ENCODE data around the gene ZNF436.
"Not testable (repeated sequence)": the region's sequence is repeated elsewhere in the genome, so short reads cannot be mapped to it uniquely, and the experiment has no call there.

The ZNF436 gene

GRCh38 chr1:23392125-23392855, 22.7 kb upstream of the ZNF436 start:
- DNase-seq: no peak

DNA sequence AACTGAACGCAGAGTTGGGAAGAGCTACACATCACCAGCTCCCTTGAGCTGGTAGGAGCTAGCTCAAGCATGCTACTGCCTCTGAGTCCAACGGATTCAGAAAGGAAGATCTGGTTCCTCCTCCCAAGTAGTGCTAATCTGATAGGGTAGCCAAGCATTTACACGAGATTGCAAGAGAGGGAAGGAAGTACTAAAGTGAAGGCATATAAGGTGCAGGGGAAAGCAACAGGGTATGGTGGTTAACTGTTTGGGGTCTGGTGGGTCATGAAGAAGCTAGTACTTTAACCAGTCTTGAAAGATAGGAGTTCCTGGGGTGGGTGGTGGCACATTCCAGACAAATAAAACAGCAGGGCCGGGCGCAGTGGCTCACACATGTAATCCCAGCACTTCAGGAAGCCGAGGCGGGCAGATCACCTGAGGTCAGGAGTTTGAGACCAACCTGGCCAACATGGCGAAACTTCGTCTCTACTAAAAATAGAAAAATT, 20.2 kb upstream of the ZNF436 start:
- DNase-seq: no peak

- DNase-seq: no peak
Observed at GRCh38 chr1:23387494-23387893, 17.9 kb upstream of the ZNF436 start.

DNA sequence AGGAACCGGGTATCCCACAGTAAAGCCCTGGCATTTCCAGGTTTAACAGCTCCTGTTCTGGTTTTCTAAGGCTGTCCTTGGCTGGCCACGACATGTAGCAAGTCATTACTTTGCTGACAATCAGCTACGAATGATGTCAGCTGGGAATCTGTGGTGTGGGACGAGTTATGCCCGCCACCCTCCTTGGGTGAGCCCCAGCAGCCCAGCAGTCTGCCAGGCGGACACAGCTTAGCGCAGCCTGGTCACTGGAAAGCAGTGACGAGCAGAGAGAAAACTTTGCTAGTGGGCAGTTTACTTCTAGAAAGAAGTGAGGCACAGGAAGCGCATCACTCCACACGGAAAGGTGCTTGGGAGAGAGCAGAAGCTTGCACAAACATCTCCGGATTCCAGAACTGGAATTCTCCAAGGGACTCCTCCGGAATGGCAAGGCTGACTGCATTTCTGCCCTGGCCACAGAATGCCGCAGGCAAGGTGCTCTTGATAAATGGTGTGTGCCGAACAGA, 15.5 kb upstream of the ZNF436 start:
- no peak for DNase-seq

- no peak for DNase-seq
Observed at GRCh38 chr1:23384312-23385058, 14.8 kb upstream of the ZNF436 start.

GRCh38 chr1:23383577-23384311, 14.1 kb upstream of the ZNF436 start:
- no peak for DNase-seq

- no peak for DNase-seq
Observed at GRCh38 chr1:23381233-23381885, 11.7 kb upstream of the ZNF436 start.

GRCh38 chr1:23380719-23381118, 11.1 kb upstream of the ZNF436 start:
- no peak for DNase-seq

- not testable (repeated sequence) for DNase-seq
Observed at GRCh38 chr1:23380236-23380635, 10.6 kb upstream of the ZNF436 start.

DNA sequence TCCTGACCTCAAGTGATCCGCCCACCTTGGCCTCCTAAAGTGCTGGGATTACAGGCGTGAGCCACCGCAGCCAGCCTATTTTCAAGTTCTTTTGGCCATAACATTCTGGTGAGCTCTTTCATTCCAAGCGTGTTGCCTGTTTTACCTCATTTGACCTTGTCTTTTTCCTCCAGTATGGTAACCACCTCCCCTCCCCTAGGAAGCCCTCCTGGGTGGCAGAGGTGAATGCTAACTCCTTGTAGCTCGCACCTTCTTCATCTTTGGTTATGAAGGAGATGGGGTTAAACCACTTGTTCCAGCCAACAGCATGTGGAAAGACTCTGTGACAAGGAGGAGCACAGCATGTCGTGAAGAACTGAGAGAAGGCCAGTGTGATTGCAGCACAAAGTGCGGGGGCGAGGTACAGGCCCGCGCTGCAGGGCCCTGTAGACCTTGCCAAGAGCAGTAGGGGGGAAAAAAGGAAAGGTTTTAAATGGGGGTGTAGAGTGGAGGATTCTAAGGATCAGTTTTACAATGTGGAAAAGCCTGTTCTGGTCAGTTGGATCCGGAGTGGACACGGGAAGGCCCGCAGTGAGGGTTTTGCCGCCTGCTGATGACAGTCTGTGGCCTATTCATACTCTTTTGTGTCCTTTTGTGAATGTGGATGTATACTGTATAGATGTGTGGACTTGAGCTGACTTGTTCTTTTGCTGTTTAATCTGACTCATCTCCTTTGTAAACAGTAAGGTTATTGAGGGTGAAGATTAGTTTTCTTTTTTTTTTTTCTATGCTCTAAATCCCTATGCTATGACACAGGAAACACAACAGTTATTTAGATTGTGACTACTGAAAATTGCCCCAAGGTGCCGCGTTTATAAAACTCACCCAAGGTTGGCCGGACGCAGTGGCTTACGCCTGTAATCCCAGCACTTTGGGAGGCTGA, 7.5 kb upstream of the ZNF436 start:
- DNase-seq: no peak

GRCh38 chr1:23374079-23374735, 4.6 kb upstream of the ZNF436 start:
- DNase-seq: not testable (repeated sequence)

DNA sequence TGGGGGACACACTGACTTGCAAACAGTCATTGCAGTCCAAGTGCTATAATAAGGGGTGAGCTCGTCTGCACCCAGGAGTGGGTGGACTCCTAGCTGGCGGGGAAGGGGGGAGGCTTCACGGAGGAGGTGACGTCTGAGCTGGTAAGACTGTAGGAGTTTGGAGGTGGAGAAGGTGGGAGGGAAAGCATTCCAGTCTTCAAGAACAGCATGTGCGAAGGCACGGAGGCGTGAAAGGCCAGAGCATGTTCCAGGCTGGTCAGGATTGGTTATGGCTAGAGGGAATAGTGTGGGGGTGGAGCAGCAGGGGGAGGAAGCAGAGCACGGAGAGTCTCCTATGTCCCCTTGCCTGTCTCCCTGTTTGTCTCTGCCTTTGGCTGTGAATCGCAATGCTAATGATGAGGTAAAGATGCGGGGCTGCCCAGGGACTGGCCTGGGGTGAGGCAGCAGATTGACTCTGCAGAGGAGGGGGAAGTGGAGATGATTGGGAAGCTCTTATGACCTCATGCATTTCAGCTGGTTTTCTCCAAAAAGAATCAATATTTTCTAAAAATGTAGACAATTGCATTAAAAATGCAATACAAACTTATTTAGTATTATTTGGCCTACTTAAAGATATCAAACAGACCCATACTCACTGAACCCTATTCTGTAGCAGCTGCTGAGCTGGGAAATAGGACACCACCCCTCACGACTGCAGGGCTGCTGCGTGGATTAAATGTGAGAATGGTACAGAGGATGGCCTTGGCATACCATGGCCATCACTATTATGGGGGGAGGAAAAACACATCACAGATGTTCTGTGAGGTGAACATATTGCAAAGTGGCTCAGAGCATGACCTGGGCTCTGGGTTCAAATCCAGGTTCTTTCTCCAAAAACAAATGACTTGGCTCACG, 2.6 kb upstream of the ZNF436 start:
- no peak for DNase-seq

DNA sequence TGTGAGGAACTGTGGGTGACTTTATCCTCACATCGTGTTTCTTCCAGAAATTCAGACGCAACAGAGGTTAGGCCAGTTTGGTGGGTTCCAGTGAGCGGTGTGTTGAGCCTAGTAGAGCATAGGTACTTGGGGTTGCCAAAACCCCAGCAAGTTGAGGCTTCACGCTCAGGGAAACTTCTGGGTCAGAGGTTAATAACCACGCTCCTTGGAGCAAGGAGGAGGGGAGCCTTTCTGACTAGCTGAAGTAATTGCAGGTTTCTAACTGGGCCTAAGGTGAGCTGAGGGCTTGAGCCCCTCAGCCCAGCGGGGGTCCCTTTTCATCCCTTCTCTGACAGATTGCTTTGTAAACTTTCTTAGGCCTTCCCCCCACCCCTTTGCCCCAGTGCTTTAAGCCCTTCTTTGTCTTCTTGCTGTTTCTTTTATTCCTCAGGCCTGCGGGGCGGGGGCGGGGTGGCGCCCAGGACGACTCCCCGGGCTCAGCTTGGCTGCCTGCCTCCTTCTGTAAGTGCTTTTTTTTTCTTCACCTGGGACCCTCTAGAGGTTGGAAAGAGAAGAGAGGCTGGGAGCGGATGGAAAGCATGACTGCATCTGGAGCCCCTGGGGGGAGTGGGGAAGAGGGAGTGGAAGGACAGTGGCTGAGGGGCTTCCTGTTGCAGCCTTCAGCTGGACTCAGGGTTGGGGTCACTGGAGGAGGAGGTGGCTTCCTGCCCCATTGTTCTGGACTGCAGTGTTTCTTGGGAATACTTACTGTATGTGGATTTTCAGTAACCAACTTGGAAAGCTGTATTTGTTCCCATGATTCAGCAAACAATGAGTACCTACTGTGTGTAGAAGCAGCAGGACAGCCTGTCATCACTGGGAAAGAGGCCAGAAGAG, 1.3 kb upstream of the ZNF436 start:
- no peak for DNase-seq

DNA sequence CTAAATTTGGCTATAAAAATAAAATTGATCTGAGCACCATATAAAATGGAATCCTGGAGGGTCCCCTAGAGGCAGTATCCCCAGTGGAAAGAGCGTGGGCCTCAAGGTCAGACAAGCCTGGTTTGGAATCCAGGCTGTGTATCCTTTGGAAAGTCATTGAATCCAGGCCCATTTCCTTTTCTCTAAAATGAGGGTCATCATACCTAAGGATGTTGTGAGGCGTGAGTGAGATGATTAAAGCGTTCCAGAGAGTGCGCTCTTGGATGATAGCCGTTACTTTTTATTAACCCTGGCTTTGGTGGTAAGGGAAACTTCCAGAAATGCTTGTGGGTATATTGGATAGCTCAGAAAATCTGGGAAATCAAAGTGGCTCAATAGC, 683 bp upstream of the ZNF436 start:
- DNase-seq: no peak

DNA sequence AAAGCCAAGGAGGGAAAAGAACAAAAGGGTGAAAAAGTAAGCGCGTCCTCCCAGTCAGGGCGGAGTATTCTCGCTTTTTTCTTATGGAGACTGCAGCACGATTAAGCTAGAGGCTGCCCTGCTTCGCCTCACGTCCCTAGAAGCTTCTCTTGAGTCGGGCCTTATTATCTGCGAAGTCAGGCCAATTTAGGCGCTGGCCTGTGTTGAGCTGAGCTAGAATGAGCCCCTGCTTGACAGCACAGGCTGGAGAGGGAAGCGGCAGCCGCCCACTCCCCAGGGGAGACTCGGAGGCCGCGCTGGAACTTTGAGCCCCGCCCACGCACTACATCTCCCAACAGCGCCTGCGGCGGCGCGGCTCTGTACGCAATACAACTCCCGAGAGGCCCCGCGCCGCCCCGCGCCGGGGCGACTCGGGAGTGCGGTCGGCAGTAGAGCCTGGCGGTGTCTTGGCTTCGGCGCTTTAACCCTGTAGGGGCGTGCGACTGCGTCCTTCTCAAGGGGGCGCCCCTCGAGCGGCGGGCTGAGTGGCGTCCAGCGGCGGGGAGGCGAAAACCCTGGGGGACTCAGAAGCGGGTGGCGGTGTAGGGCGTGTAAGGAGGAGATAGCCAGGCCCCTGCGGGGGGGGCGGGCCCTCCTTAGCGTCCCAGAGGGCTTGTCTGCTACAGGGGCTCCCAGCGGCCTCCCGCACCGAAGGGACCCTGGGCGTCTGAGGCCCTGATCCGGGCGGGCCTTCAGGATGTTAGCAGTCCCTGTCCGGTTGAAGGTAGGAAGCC, 888 bp downstream of the ZNF436 start:
- DNase-seq: peak; percentile 81 to 90

DNA sequence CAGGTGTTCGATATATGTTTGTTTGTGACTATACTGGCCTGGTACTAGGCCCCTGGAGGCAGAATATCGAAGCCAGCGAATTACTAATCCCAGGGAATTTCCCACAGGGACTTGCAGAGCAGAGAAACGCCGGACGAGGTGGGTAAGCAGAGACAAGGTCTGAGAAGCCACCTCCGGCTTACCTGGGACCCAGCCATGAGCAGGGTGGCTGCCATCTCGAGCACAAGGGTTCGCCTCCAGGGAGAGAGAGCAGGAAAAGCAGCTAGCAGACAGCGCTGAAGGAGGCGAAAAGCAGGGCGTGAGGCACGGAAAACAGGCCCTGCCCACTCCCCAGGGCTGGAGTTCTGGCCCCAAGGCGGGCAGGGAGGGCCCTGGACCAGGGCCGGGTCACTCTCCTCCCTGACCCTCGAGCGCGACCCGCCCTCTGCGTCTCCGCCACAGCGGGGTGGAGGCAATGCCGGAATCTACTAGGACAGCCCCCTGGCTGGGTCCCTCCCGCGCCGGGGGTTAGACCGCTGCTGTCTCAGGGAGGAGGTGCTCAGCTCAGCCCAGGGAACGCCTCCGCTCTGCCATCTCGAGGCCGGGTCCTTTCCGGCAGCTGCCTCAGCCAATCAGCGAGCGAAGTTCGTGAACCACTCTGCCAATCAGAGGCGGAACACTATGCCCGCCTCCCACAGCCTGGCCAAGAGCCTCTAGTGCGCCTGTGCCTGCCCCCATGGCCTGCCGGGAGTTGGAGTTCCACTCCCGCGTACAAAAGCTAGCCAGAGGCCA, 1.7 kb downstream of the ZNF436 start:
- peak; percentile 93 to 94 for DNase-seq

GRCh38 chr1:23367451-23367790, 2.2 kb downstream of the ZNF436 start:
- DNase-seq: no peak

- DNase-seq: no peak
Observed at GRCh38 chr1:23366598-23366997, 3.0 kb downstream of the ZNF436 start.

Measured in stimulated activated CD4-positive, alpha-beta T cell treated with anti-CD3 and anti-CD28 coated beads, Interleukin-2, amount 100 ng/mL, for 48 hours (primary cell).